HepG2 (cell line): ENCODE results near the gene ZBTB32. TPM values are rescaled to one million over a fixed set of nuclear protein-coding genes. Genes with fewer than 3 reads are reported as not detected.

Source experiments
- AHDC1 ChIP-seq: sonication (generic); formaldehyde crosslinking; IDR thresholded peaks from 2 replicates; pipeline ENCODE4 v1.5.1; 2020; ENCODE audit warnings: mild to moderate bottlenecking, missing genetic modification reagents, borderline replicate concordance
- ATF1 ChIP-seq: IDR thresholded peaks from 2 replicates; pipeline ENCODE4 v1.6.1; 2016; ENCODE audit warnings: mild to moderate bottlenecking, control low read depth
- IRF1 ChIP-seq: sonication (generic); formaldehyde crosslinking; IDR thresholded peaks from 2 replicates; pipeline ENCODE4 v1.4.0; 2020; ENCODE audit warnings: low read depth, mild to moderate bottlenecking, missing genetic modification reagents
- POGZ ChIP-seq: sonication (generic); formaldehyde crosslinking; IDR thresholded peaks from 2 replicates; pipeline ENCODE4 v1.4.0; 2020; ENCODE audit warnings: mild to moderate bottlenecking, missing genetic modification reagents
- polyA plus RNA-seq, 8 experiments: library from polyadenylated mRNA; depleted of rRNA in 3 of 8; stranded (reverse) in 7 of 8; unstranded in 1 of 8; fragments of >200 nt; fragmentation: Illumina TruSeq in 4 of 8; extraction: Trizol in 4 of 8; gene quantifications; 2 replicates each; pipeline versions ENCODE4 v1.2.1 to v1.2.3, GENCODE V29; 2011 to 2016; ENCODE audit warnings: low read depth in 4 of 8, missing spikeins in 1 of 8, mixed read lengths in 1 of 8; ENCODE audit not compliant: insufficient read depth in 1 of 8
- total RNA-seq, 5 experiments: library from RNA; depleted of rRNA; stranded (reverse); fragments of >200 nt; fragmentation: Illumina TruSeq; extraction: Trizol; gene quantifications; 2 replicates each; pipeline ENCODE4 v1.2.3, GENCODE V29; 2016; ENCODE audit warnings: low read depth in 1 of 5

ZBTB32 gene
- total and polyA plus RNA-seq, 2 of the 13 experiments (the other 11 are each of a cell fraction or from before 2014, with no cell fraction given): not detected

GRCh38 chr19:35738887-35739229 lies 34.5 kb downstream of the ZBTB32 start (continued):
- TF ChIP-seq AHDC1 (CRISPR knock-in tag) (no peak), ATF1 (CRISPR knock-in tag) (no peak), IRF1 (CRISPR knock-in tag) (no peak), POGZ (CRISPR knock-in tag) (no peak)
